Motor neuron (in vitro differentiated cells): ENCODE data around the gene RAB25. TPM values are rescaled to one million over a fixed set of nuclear protein-coding genes. Genes with fewer than 3 reads are reported as not detected.

Experiments
- ATAC-seq, 8 experiments: fragments of 200-7000 bp; cut with Tn5 transposase; replicated peaks in 6 of 8; 2 replicates each; pipeline ENCODE4 v1.8.0; 2021; ENCODE audit warnings: mild to moderate bottlenecking in 8 of 8, moderate library complexity in 8 of 8
- H3K27ac ChIP-seq, 2 donors: fragments of 250-450 bp; sonication (Bioruptor Pico); 2 replicates each; pipeline ENCODE4 v1.9.0; 2021; ENCODE audit warnings: antibody characterized with exemption in 2 of 2, mild to moderate bottlenecking in 2 of 2, moderate library complexity in 1 of 2
- H3K4me1 ChIP-seq, 2 donors: fragments of 250-450 bp; sonication (Bioruptor Pico); replicated peaks in 1 of 2; 2 replicates each; pipeline ENCODE4 v1.6.1; 2021; ENCODE audit warnings: antibody characterized with exemption in 2 of 2, mild to moderate bottlenecking in 2 of 2, moderate library complexity in 1 of 2
- H3K4me3 ChIP-seq, 5 donors: fragments of 250-450 bp; sonication (Bioruptor Pico); 2 replicates each; pipeline ENCODE4 v1.9.0; 2021; ENCODE audit warnings: antibody characterized with exemption in 5 of 5, mild to moderate bottlenecking in 5 of 5, moderate library complexity in 4 of 5
- WGBS, 10 experiments: fragments of 450-650 bp; shearing (Covaris generic); methylation state at CpG; one replicate each; pipeline ENCODE4 v1.0.0; 2022; 5-methylcytosine and 5-hydroxymethylcytosine counted together
- in situ Hi-C, 9 experiments: fragments of 400-800 bp; cut with MboI; loops; one replicate each; pipeline ENCODE4 v1.15.0; 2021; ENCODE audit warnings: low sequenced_read_pairs in 9 of 9, low pct_unique_long_range_greater_than_20kb in 2 of 9; ENCODE audit not compliant: unreplicated experiment in 9 of 9
- total RNA-seq, 8 experiments: library from RNA; unstranded; fragments of 300-600 nt; gene quantifications; 2 replicates each; pipeline versions ENCODE4 v1.2.3 to v1.2.4, GENCODE V29; 2022

Gene RAB25
- total RNA-seq, 8 experiments from 2014 or later = 0.50 to 1.3 (median 1.1) TPM; not detected in 3

DNA sequence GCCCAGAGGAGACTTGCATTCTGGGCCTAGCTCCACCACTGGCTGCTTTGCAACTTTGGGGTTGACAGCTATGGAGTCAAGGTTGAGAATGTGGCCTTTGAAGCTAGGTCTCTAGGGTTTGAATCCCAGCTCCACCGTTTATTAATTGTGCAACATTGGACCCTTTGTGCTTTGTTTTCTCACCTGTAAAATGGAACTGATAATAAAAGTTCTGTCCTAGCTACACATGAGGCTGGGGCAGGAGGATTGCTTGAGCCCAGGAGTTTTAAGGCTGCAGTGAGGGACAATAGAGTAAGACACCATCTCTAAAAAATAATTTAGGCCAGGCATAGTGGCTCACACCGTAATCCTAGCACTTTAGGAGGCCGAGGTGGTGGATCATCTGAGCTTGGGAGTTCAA is 38.3 kb downstream of the RAB25 start:
- peaks cover 14 to 30% of the 10 kb centered on the region in 2 donors for H3K4me1 ChIP-seq
- in situ Hi-C loops = loop anchor here in 8 of 9 experiments (5.0 to 25.0 kb wide), 5 partner anchors 33 to 138 kb away; partner anchors contain the start of genes BGLAP (in 2 of the 8), PAQR6 (in 2 of the 8) and PMF1 (in 2 of the 8)
- no peak overlapping the region for H3K4me3 ChIP-seq
- no peak for ATAC-seq
- no peak overlapping the region for H3K27ac ChIP-seq
- 67 to 100% (median 88%) methylated on average over 2 to 3 of the region's 3 CpGs; no CpG with 5 or more reads in 5 of the 10 experiments for WGBS, 10 experiments

DNA sequence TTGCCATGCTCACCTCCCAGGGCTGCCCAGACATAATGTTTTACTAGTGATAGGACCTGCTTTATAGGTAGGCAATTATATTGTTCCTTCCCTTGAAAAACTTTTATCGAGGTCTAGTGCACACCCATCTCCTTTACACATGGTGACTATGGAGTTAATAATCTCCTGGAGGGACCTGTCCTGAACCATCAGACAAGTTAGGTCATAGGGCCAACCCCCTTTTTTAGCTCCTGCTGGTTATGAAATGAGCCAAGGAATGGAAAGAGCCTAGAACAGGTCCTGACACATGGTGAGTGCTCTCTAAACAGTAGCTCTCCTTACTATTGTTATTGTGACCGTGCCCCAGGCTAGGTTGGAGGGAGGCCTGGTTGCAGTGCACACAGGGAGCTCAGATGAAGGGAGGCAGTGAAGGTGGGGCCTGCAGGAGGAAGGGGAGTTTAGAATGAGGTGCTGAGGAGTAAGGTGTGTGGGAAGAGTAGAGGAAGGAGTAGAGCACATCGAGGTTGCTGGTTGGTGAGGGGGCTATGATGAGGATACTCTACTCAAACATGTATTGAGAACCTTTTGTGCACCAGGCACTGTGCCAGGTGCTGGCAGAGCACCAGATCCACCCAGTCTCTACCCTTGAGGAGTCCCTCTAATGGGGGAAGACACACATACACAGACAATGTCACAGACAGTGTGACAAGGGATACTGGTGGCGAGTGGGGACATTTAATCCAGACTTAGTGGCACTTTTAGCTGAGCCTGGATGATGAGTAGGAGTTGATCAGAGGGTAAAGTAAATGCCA is 39.4 kb downstream of the RAB25 start:
- Histone ChIP-seq H3K4me3 (no peak overlapping the region), H3K4me1 (peaks cover 25 to 41% of the 10 kb centered on the region in 2 donors), H3K27ac (no peak overlapping the region)
- no peak for ATAC-seq
- 86 to 100% (median 93%) methylated on average over 1 to 3 of the region's 4 CpGs; no CpG with 5 or more reads in 2 of the 10 experiments for WGBS, 10 experiments
- in situ Hi-C loops = no loop called here

DNA sequence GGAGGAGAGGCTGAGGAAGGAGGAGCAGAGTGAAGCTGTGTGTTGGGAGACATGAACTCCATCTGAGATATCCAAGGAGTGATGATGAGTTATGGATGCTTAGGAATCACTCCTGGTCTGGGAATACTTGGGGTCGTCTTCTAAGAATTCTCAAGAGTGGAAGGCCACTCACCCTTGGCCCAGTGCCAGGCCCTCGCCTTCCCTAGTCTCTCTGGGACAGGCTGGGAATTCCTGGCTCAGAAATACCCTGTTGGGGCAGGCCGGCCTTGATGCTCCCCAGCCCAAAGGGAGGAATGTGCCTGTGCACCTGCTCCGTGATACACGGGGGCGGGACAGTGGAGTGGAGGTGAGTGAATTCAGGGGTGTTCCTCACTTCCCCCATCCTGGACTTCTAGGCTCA is 40.9 kb downstream of the RAB25 start:
- WGBS, 10 experiments = 0 to 100% (median 80%) methylated on average over 1 to 5 of the region's 6 CpGs; no CpG with 5 or more reads in 3 of the 10 experiments
- no peak for ATAC-seq
- no peak overlapping the region for H3K27ac ChIP-seq
- H3K4me3 ChIP-seq = no peak overlapping the region
- in situ Hi-C loops = no loop called here
- peaks cover 36 to 51% of the 10 kb centered on the region in 2 donors for H3K4me1 ChIP-seq

DNA sequence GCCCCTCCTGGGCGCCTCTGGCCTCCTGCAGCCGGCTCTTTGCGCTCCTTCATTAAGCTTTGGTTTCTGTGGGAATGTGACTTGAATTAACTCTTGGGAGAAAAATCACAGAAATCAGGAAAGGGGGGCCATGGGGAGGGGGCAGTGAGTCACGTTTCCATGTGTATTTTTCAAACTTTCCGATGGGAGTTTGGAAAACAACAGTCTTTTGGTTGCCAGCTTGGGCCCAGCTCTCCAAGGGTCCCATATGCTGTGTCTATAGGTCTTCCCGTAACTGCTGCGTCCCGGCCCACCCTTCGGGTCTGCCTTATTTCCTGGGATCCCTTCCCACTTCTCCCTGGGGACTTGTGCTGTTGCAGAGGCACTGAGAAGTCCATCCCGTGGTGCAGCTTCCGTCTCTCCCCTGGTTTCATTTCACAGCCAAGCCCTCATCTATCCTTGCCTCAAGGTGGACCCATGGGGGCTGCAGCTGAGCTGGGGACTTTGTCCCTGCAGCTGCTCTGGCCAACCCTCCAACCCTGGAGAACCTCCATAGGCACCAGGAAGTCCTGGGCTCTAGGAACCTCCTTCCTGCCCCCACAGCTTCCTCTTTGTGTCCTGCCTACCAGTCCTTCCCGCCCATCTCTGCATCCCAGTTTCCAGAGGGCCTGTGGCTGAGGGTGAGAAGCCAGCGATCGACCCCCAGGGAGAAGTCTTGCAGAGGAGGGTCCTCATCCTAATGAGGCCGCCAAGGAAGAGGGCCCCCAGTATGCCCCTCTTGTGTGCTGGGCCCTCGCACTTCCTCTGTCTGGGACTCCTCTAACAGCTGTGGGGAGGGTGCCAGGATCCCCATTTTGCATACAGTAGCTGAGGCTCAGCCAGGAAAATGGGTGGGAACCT is 41.9 kb downstream of the RAB25 start:
- in situ Hi-C loops = no loop called here
- Histone ChIP-seq H3K4me3 (no peak overlapping the region), H3K27ac (peak overlapping the region in 1 of 2 donors; percentile 59), H3K4me1 (peaks cover 38 to 55% of the 10 kb centered on the region in 2 donors)
- ATAC-seq = peak in 1 of 8 experiments; percentile 2
- 0 to 88% (median 77%) methylated on average over 1 to 12 of the region's 16 CpGs; no CpG with 5 or more reads in 3 of the 10 experiments for WGBS, 10 experiments

DNA sequence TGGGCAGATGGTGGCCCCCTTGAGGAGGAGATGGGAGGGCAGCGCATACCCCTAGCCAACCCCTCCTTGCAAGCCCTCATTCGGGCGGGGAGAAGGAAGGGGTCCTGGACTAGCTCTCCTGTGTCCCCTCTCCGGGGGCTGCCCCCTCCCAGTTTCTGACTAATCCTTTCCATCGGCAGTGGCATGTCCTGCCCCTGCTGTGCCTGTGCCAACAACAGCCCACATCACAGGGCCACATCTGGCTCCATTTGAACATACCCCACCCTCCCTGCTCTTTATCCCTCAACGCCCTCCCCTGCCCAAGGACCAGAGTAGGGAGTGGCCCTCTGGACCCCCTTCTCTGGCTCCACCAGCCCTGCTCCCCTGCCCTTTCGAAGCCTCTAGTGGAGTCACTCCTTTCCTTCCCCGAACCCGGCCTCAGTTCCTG is 42.6 kb downstream of the RAB25 start:
- peak in 3 of 8 experiments; percentile 1 to 9 (median 3) for ATAC-seq
- Histone ChIP-seq H3K4me1 (peaks cover 38 to 55% of the 10 kb centered on the region in 2 donors), H3K4me3 (no peak overlapping the region), H3K27ac (peak overlapping the region in 1 of 2 donors; percentile 59)
- in situ Hi-C loops = no loop called here
- 0 to 80% (median 43%) methylated on average over 1 to 2 of the region's 9 CpGs; no CpG with 5 or more reads in 6 of the 10 experiments for WGBS, 10 experiments

DNA sequence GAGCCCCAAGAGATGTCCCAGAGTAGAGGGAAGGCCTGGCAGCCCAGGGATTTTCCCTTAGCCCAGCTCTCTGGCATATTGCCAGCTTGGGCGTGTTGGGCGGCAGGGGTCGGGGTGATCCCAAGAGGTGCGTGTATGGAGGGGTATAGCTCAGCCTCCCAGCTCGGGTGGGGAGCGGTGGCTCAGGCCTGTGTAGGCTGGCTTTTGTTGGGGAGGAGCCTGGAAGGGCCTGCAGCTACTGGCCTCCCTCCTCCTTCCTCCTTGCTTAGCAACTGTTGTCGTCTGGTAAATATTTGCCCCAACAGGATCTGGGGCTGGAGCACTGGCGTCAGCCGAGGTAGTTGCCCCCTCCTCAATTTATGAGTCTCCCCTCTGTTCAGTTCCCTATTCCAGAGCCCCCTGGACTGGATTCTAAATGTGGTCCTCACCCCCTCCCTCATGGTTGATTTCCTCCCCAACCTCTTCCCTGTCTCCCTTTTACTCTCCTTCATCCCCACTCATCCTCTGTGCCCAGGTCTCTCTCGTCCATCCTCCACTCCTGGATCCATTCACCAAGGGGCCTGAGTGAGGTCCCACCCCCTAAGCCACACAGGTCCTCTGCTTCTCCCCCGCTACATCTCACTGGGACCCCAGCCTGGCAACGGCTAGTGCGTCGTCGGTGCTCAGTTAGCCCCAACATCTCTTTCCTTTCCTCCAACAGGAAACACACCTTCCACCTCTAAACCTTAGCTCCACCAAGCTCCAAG is 43.3 kb downstream of the RAB25 start:
- H3K27ac ChIP-seq = peak overlapping the region; percentile 85 to 87
- peak; percentile 44 to 74 (median 56) for ATAC-seq
- H3K4me1 ChIP-seq = peaks cover 38 to 55% of the 10 kb centered on the region in 2 donors
- H3K4me3 ChIP-seq = no peak overlapping the region
- in situ Hi-C loops = no loop called here
- WGBS, 10 experiments = 0 to 83% (median 43%) methylated on average over 1 to 10 of the region's 15 CpGs; no CpG with 5 or more reads in 2 of the 10 experiments

DNA sequence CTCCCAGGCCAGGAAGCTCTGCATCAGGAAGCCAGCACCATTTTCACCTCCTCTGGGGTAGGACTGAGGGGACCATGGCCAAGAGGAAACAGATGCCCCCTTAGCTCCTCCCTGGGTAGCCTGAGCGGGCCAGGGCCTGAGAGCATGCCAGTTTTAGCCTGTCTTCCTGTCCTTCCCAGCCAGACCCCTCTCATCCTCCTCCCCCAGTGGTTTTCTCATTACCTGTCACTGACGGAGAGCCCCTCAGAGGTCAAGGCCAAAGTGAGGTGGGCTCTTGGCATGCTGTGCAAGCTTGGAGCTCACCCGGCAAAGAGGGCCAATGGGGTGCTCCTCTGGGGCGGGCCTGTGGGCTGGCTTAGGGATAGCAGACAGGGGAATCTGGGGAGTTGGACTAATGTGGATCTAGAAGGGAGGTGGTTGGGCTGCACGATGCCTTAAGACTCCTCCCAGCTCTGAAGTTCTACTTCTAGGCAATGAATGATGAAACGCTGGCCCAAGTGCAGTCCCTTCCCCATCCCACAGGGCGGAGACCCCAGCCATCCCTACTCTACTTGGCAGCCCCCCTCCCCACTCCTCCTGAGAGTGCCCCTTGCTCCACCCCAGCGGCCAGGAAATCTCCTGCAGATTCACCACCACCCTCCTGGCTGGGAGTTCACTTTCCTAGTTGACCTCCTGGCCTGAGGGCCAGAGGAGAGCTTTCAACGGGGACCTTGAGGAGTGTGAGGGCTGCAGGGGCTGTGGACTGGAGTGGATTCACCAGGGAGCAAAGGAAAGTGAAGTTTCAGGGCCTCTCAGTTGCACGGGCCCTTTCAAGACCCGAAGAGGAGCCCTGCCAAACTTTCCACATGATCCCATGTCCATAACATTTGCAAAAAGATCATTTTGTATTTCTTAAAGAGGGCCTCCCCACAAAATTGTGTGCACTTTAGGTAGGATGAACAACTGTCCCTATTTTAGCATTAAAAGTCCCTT is 44.2 kb downstream of the RAB25 start:
- H3K4me3 ChIP-seq = peak overlapping the region in 3 of 5 donors; percentile 24 to 42 (median 33)

DNA sequence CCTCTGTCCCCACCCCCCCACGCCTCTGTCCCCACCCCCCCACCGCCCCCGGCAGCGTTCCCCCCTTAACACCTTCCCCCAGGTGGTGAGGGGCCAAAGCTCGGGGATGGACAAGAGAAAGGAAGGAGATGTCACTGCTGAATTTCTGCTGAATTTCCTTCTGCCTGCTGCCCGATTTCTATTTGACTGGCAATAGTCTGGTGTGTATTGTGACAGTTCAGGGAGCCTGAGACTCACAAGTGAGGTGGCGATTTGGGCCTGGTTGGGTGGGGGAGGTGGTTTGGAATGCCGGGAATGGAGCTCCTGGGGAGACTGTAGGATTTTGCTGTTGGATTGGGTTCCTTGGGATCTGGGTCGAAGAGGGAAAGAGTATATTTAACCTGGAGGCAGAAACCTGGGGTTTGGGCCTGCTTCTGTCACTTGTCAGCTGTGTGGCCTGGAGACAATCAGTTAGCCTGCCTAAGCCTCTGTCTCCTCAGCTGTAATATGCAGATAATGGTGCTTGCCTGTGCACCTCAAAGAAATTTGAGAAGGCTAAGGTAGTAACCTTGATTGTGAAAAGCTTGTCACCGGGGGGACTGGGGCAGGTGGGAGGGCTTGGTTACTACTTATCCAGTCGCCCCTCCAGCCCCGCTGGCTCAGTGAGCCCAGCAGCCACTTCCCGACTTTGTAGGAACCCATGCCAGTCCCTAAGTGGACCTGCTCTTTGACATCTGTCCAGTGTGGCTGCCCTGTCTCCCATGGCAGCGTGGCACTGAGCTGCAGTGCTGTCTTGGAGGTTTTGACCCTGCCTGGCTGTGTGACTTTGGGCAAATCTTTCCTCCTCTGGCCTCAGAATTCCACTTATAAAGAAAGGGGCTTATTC is 45.9 kb downstream of the RAB25 start:
- Histone ChIP-seq H3K4me1 (peaks cover 38 to 54% of the 10 kb centered on the region in 2 donors), H3K4me3 (peak overlapping the region in 4 of 5 donors; percentile 21 to 42 (median 28)), H3K27ac (peak overlapping the region; percentile 85 to 87)
- peak in 7 of 8 experiments; percentile 1 to 41 (median 28) for ATAC-seq
- WGBS, 10 experiments = 0 to 70% (median 44%) methylated on average over 1 to 12 of the region's 14 CpGs; no CpG with 5 or more reads in 3 of the 10 experiments
- in situ Hi-C loops = no loop called here

More for the DNA sequence above, 44.2 kb downstream of the RAB25 start:
- Histone ChIP-seq H3K4me1 (peaks cover 38 to 55% of the 10 kb centered on the region in 2 donors), H3K27ac (peak overlapping the region; percentile 85 to 87)
- ATAC-seq = peak in 3 of 8 experiments; percentile 9 to 16 (median 13)
- in situ Hi-C loops = no loop called here
- 17 to 87% (median 41%) methylated on average over 1 to 6 of the region's 11 CpGs; no CpG with 5 or more reads in 4 of the 10 experiments for WGBS, 10 experiments

DNA sequence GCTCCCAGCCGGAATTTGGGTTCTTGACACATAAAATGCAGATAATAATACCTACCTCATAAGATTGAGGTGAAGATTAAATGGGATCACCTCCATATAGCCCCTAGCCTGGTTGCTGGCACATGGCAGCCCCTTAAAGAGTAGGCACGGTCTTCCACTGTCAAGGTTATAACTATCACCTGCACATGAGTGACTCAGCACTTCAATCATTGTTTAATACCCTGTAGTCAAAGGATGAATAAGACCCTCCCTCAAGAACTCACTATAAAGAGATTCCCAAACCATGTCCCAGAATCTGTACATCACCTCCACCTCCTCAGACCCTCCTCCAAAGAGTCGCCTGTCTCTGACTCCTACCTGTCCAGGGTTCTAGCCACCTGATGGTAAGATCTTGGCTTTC is 47.1 kb downstream of the RAB25 start:
- no peak for ATAC-seq
- H3K4me1 ChIP-seq = peaks cover 42 to 46% of the 10 kb centered on the region in 2 donors
- in situ Hi-C loops = no loop called here
- 90 to 100% (median 97%) methylated on average over 1 to 3 of the region's 3 CpGs; no CpG with 5 or more reads in 4 of the 10 experiments for WGBS, 10 experiments
- H3K27ac ChIP-seq = no peak overlapping the region
- H3K4me3 ChIP-seq = no peak overlapping the region

DNA sequence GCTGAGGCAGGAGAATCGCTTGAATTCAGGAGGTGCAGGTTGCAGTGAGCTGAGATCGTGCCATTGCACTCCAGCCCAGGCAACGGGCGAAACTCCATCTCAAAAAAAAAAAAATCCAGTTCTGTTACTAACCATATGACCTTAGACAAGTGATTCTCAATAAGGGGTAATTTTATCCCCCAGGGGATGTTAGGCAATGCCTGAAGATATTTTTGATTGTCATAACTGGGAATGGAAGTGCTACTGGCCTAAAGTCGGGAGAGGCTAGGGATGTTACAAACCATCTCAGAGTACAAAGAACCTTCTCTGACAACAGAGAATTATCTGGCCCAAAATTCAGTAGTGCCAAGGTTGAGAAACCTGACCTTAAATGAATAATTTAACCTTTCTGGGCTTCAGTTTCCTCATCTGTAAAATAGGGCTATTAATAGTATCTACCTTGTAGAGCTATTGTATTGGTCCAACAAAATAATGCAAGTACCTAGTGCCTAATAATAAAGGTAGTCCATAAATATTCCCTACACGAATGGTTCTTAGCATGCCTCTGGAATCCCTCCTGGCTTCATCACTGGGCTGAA is 47.8 kb downstream of the RAB25 start:
- H3K27ac ChIP-seq = no peak overlapping the region
- in situ Hi-C loops = no loop called here
- ATAC-seq = no peak
- H3K4me3 ChIP-seq = no peak overlapping the region
- H3K4me1 ChIP-seq = peaks cover 45 to 46% of the 10 kb centered on the region in 2 donors
- WGBS, 10 experiments = 57 to 100% (median 94%) methylated on average over 1 to 6 of the region's 6 CpGs; no CpG with 5 or more reads in 1 of the 10 experiments
